Measurements from ENCODE around the gene QKI. TPM values are rescaled to one million over a fixed set of nuclear protein-coding genes. Genes with fewer than 3 reads are reported as not detected.

The QKI gene
- total and polyA plus RNA-seq, 2 of the 8 experiments (the other 6 are each of a cell fraction or from before 2014, with no cell fraction given) = 181 to 183 TPM

- TF ChIP-seq CHD7 (IDR thresholded peaks at IDR 0.05; ENCODE audit: insufficient replicate concordance, low read length) = no peak
- no peak for TF ChIP-seq POLR2A (IDR thresholded peaks at IDR 0.05; ENCODE audit: control extremely low read depth in 1 of 2, low read depth in 2 of 2, low read length in 2 of 2)
- no peak for TF ChIP-seq MAX (IDR thresholded peaks at IDR 0.05)
Observed at GRCh38 chr6:163603395-163603794, 188.9 kb downstream of the QKI start (continued).
